NCI-H2227 (cell line): ENCODE data around the gene EIF3J.

ENCODE experiments used
- DNase-seq: peaks from one replicate; lab custom pipeline; 2025; ENCODE audit not compliant: unreplicated experiment; lab: John Stamatoyannopoulos, UW

Gene EIF3J

GRCh38 chr15:44591326-44591725, 54.4 kb downstream of the EIF3J start:
- no peak for DNase-seq

GRCh38 chr15:44593042-44593736, 56.2 kb downstream of the EIF3J start:
- DNase-seq = no peak

- no peak for DNase-seq
Measured at GRCh38 chr15:44595246-44595645, 58.3 kb downstream of the EIF3J start.

- no peak for DNase-seq
Measured at GRCh38 chr15:44595656-44596510, 58.9 kb downstream of the EIF3J start.

- DNase-seq = no peak
Measured at GRCh38 chr15:44596511-44597010, 59.6 kb downstream of the EIF3J start.

- no peak for DNase-seq
Measured at GRCh38 chr15:44598066-44598465, 61.1 kb downstream of the EIF3J start.

- no peak for DNase-seq
Measured at GRCh38 chr15:44598892-44599291, 61.9 kb downstream of the EIF3J start.

- DNase-seq = no peak
Measured at GRCh38 chr15:44603126-44603525, 66.2 kb downstream of the EIF3J start.

GRCh38 chr15:44606740-44607139, 69.8 kb downstream of the EIF3J start:
- no peak for DNase-seq
